GM03348 (cell line): ENCODE measurements around the gene GJD4.

Source experiments
- DNase-seq: peaks from one replicate; pipeline ENCODE4 v3.0.0; 2012; ENCODE audit warnings: low spot score

Gene GJD4

GRCh38 chr10:35657621-35658020, 52.5 kb downstream of the GJD4 start:
- DNase-seq, result no peak
